Measurements from ENCODE around the gene SETD1B.

GRCh38 chr12:121793838-121794533 lies 9.8 kb upstream of the SETD1B start:
- TF ChIP-seq CTCF (IDR thresholded peaks at IDR 0.05) (peak in 1 of 3 donors; percentile 98), POLR2A (IDR thresholded peaks at IDR 0.05) (no peak)
